ENCODE results near the gene SMPD1.
A peak's percentile ranks its signal among the peaks of the same experiment; 100 is the strongest.

The SMPD1 gene

DNA sequence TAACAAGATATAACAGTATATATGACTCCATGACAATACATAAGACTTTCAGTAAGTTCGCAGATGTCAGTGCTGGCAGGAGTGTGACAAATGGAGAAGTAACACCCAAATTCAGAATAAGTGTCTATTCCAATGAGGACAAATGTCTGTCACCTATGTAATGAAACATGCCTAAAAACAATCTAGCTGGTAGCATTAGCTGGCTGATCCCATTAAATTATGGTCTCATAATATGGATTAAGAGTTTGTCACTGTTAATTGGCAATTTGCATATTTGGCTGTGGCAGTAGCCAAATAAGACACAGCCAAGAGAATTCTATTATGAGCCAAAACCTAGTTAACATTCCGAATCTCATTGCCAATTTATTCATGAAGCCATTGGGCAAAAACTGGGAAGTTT is 39.8 kb upstream of the SMPD1 start:
- H3K4me2 ChIP-seq (ENCODE audit: low read depth, low read length, poor library complexity, severe bottlenecking) = no peak overlapping the region
- H2AFZ ChIP-seq (ENCODE audit: low read length) = no peak overlapping the region
- H3K27me3 ChIP-seq (ENCODE audit: insufficient read depth, low read length, poor library complexity, severe bottlenecking) = no peaks in the 10 kb centered on the region
- H3F3A ChIP-seq (ENCODE audit: low read depth) = no peaks in the 10 kb centered on the region
- H4K20me1 ChIP-seq (ENCODE audit: insufficient read depth, low read length, poor library complexity, severe bottlenecking) = no peaks in the 10 kb centered on the region
- no peak overlapping the region for H3K9ac ChIP-seq (ENCODE audit: low read depth, low read length, poor library complexity, severe bottlenecking)
- no peaks in the 10 kb centered on the region for H3K9me2 ChIP-seq (replicated peaks; ENCODE audit: low read depth, low read length)
- H3K4me1 ChIP-seq (ENCODE audit: insufficient read depth, low read length, poor library complexity, severe bottlenecking) = no peaks in the 10 kb centered on the region
- TF ChIP-seq EZH2phosphoT487 (IDR thresholded peaks at IDR 0.05; ENCODE audit: borderline replicate concordance) = no peak
- TF ChIP-seq, protein P1, sequence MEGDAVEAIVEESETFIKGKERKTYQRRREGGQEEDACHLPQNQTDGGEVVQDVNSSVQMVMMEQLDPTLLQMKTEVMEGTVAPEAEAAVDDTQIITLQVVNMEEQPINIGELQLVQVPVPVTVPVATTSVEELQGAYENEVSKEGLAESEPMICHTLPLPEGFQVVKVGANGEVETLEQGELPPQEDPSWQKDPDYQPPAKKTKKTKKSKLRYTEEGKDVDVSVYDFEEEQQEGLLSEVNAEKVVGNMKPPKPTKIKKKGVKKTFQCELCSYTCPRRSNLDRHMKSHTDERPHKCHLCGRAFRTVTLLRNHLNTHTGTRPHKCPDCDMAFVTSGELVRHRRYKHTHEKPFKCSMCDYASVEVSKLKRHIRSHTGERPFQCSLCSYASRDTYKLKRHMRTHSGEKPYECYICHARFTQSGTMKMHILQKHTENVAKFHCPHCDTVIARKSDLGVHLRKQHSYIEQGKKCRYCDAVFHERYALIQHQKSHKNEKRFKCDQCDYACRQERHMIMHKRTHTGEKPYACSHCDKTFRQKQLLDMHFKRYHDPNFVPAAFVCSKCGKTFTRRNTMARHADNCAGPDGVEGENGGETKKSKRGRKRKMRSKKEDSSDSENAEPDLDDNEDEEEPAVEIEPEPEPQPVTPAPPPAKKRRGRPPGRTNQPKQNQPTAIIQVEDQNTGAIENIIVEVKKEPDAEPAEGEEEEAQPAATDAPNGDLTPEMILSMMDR (conservative IDR thresholded peaks at IDR 0.05; ENCODE audit: low read length) = no peak
- H3K4me3 ChIP-seq (ENCODE audit: low read length, poor library complexity, severe bottlenecking) = no peak overlapping the region
- H3K79me2 ChIP-seq (ENCODE audit: insufficient read depth, low read length) = no peaks in the 10 kb centered on the region
- H3K9me3 ChIP-seq (ENCODE audit: insufficient read depth, low read depth, low read length) = no peaks in the 10 kb centered on the region
- no peaks in the 10 kb centered on the region for H3K36me3 ChIP-seq (ENCODE audit: insufficient read depth, low read length)

DNA sequence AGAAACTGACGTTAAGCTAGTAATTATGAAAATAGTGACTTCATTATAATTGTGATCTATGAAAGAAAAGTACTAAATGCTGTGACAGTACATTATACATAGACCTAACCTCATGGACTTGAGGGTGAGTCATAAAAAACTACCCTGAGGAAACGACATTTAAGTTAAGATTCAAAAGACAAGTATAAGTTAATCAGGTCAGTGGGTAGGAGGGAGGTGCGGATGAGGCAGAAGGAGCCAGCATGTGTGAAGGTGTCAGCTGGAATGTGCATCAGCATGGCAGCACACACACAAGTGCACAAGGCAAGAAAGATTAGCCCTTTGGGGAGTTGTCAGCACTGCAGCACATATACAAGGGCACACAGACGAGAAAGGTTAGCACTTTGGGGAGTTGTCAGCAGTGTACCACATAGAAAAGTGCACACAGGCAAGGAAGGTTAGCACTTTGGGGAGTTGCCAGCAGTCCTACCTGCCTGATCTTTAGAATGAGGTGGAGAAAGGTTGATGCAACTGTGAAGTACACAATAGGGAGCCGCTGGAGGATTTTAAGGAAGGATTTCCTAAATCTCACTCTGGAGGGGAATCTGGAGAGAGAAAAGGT is 38.4 kb upstream of the SMPD1 start:
- Histone ChIP-seq H3K79me2 (ENCODE audit: insufficient read depth, low read length) (no peaks in the 10 kb centered on the region), H3K4me2 (ENCODE audit: low read depth, low read length, poor library complexity, severe bottlenecking) (no peak overlapping the region), H3K27me3 (ENCODE audit: insufficient read depth, low read length, poor library complexity, severe bottlenecking) (no peaks in the 10 kb centered on the region), H4K20me1 (ENCODE audit: insufficient read depth, low read length, poor library complexity, severe bottlenecking) (no peaks in the 10 kb centered on the region), H2AFZ (ENCODE audit: low read length) (no peak overlapping the region), H3K9me3 (ENCODE audit: insufficient read depth, low read depth, low read length) (no peaks in the 10 kb centered on the region), H3K36me3 (ENCODE audit: insufficient read depth, low read length) (no peaks in the 10 kb centered on the region), H3F3A (ENCODE audit: low read depth) (no peaks in the 10 kb centered on the region), H3K9me2 (replicated peaks; ENCODE audit: low read depth, low read length) (no peaks in the 10 kb centered on the region), H3K4me1 (ENCODE audit: insufficient read depth, low read length, poor library complexity, severe bottlenecking) (no peaks in the 10 kb centered on the region), H3K4me3 (ENCODE audit: low read length, poor library complexity, severe bottlenecking) (no peak overlapping the region), H3K9ac (ENCODE audit: low read depth, low read length, poor library complexity, severe bottlenecking) (no peak overlapping the region)
- TF ChIP-seq, protein P1 (conservative IDR thresholded peaks at IDR 0.05; ENCODE audit: low read length) = no peak
- TF ChIP-seq EZH2phosphoT487 (IDR thresholded peaks at IDR 0.05; ENCODE audit: borderline replicate concordance) = no peak

DNA sequence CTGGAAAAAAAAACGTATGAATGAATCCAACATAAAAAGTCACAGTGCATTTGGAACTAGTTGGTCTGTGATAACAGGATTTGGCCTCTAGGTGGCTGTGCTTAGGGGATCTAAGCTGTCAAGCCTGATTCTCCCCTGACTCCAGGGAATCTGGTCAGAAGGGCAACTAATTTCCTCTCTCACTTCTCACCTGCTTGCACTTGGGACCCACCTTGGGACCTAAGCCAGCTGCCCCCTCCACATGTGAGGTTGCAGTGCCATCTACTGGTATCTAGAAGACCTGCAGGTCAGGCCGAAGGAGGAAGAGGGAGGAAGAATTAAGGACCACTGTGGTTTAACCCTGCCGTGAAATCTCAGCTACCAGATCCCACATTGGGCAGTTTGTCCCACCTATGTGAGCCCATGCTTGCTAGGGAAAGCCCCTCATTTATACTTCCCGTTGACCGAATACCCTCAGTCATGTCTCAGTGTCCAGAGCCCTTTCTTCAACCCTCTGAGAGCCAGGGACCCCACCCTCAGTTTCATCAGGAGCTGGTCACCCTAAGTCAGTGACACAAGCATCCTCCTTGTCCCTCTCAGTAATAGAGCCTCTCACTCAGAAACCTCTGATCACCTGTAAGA is 36.8 kb upstream of the SMPD1 start:
- Histone ChIP-seq H2AFZ (ENCODE audit: low read length) (peak overlapping the region; percentile 39), H3K79me2 (ENCODE audit: insufficient read depth, low read length) (no peaks in the 10 kb centered on the region), H3K27me3 (ENCODE audit: insufficient read depth, low read length, poor library complexity, severe bottlenecking) (no peaks in the 10 kb centered on the region), H3K4me1 (ENCODE audit: insufficient read depth, low read length, poor library complexity, severe bottlenecking) (no peaks in the 10 kb centered on the region), H3K9me3 (ENCODE audit: insufficient read depth, low read depth, low read length) (no peaks in the 10 kb centered on the region), H3K9ac (ENCODE audit: low read depth, low read length, poor library complexity, severe bottlenecking) (no peak overlapping the region), H4K20me1 (ENCODE audit: insufficient read depth, low read length, poor library complexity, severe bottlenecking) (no peaks in the 10 kb centered on the region), H3K4me3 (ENCODE audit: low read length, poor library complexity, severe bottlenecking) (no peak overlapping the region), H3K36me3 (ENCODE audit: insufficient read depth, low read length) (no peaks in the 10 kb centered on the region), H3K4me2 (ENCODE audit: low read depth, low read length, poor library complexity, severe bottlenecking) (no peak overlapping the region), H3F3A (ENCODE audit: low read depth) (no peaks in the 10 kb centered on the region), H3K9me2 (replicated peaks; ENCODE audit: low read depth, low read length) (no peaks in the 10 kb centered on the region)
- TF ChIP-seq, protein P1 (conservative IDR thresholded peaks at IDR 0.05; ENCODE audit: low read length) = peak; percentile 99
- no peak for TF ChIP-seq EZH2phosphoT487 (IDR thresholded peaks at IDR 0.05; ENCODE audit: borderline replicate concordance)

All from Loucy (cell line).